Stimulated activated CD4-positive, alpha-beta T cell treated with anti-CD3 and anti-CD28 coated beads, Interleukin-2, amount 100 ng/mL, for 24 hours (primary cell): ENCODE data around the gene CEP72.
"Not testable (repeated sequence)": the region's sequence is repeated elsewhere in the genome, so short reads cannot be mapped to it uniquely, and the experiment has no call there.

Source experiments
- DNase-seq, 2 donors: peaks; one replicate each; pipeline ENCODE4 v3.0.0-alpha.2; 2020

The CEP72 gene, protein sequence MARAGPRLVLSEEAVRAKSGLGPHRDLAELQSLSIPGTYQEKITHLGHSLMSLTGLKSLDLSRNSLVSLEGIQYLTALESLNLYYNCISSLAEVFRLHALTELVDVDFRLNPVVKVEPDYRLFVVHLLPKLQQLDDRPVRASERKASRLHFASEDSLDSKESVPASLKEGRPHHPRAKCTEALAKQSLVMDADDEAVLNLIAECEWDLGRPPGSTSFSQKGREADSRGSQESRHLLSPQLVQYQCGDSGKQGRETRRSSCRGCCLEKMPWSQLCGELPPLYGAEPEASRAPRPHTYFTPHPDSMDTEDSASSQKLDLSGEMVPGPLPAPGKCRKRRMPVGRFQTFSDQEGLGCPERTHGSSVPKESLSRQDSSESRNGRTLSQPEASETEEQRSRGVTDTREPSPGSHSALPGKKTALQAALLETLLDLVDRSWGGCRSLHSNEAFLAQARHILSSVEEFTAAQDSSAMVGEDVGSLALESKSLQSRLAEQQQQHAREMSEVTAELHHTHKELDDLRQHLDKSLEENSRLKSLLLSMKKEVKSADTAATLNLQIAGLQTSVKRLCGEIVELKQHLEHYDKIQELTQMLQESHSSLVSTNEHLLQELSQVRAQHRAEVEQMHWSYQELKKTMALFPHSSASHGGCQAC

GRCh38 chr5:611731-612486, at the start of gene CEP72:
Gene CEP72 (plus strand): TSS chr5:612340. CDS start chr5:612362, 22 bp downstream.
- DNase-seq: peak; percentile 94 to 95

DNA sequence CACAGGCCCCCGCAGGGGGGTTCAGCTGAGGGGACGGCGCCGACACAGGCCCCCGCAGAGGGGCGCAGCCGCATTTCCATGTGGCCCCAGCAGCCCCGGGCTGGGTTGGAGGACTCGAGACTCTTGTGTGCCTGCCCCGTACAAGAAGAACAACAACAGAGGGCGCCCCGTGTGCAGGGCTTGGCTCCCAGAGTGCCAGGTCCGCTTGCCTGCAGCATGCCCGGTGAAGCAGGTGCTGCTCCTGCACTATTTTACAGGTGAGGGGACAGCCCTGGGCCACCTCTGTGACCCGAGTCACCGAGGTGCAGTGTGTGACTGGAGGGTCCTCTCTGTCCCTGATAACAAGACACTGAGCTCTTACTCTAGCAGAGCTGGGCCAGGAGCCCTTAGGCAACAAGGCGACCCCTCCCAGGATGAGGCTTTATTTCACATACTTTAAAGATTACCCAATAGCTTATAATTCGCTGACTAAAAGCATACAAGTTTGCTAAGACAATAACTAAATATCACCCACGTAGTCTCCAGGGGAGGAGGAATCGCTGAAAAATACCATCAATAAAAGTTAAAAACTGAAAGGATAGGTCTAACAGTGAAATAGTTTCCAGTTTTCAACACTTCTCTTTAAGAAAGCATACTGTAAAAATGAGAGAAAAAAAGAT, 46.2 kb upstream of the CEP72 start:
- no peak for DNase-seq

DNA sequence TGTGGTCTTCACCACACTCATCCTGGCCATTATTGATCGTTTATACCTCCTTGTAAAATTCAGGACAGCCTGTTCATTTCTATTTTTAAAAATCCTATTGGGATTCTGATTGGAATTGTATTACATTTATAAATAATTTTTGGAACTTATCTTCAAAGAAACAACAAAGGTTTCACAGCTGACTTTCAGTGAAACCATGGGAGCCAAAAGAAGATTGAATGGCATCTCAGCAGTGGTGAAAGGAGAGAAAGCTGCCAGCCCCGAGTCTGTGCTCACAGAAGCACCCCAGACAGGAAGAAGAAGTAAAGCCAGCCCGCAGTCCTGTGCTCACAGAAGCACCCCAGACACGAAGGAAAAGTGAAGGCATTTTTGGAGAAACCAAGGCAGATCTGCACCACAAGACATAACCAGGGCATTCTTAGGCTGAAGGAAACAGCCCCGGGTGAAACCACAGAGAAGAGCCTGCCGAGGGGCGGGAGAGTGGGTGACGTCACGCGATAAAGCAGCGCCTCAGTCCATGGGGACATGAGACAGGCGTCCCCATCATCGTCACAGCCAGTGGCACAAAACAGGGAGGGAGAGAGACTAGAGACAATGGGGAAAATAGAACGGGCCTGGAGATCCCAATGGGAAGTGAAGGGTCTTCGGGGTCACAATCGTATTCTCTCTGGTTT, 45.4 kb upstream of the CEP72 start:
- no peak for DNase-seq

DNA sequence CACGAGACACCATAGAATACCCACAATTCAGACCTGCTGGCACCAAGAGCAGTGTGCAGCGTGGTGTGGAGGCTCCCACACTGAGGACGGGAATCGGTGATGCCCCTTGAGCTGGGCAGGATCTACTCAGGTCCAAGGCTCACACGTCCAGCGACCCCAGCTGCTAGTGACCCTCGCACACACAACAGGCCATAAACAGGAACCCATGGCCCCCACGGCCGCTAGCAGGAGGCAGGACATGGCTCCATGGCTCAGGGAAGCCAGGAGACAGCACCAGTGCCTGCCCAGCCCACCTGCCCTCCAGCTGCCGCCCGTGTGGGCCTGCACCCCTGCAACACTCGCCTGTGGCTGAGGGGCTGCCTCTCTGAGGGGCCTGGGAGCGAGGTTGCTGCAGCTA, 44.5 kb upstream of the CEP72 start:
- DNase-seq: no peak

- DNase-seq: no peak
These were observed 43.9 kb upstream of the CEP72 start for GRCh38 chr5:568061-568781.

DNA sequence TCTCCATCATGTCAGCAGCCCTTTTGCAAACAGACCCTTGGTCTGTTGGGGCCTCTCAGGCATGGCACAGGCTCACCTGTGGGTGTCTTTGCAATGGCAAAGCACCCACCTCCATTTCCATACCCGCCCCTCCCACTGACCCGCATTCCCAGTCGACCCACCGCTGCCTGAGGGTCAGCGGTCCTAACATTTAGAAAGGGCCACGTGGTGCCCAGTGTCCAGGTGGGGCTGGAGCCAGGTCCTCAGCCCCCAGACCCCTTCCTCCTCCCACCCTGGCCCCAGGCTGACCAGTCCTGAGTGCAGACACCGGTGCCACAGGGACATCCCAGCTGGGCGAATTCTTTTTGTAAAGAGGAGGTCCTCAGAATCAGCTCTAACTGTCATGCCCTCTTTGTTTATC, 43.3 kb upstream of the CEP72 start:
- no peak for DNase-seq

- DNase-seq: no peak
These were observed 42.7 kb upstream of the CEP72 start for GRCh38 chr5:569358-569867.

- no peak for DNase-seq
These were observed 42.2 kb upstream of the CEP72 start for GRCh38 chr5:569868-570361.

DNA sequence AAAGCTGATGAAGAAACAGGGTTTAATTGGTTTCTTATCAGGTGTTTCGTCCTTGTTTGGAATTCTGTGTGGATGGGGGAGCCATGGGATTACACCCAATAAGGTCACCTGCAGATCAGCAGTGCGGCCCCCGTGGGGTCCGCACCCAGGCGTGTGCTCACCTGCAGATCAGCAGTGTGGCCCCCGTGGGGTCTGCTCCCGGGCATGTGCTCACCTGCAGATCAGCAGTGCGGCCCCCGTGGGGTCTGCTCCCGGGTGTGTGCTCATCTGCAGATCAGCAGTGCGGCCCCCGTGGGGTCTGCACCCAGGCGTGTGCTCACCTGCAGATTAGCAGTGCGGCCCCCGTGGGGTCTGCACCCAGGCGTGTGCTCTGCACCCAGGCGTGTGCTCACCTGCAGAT, 41.7 kb upstream of the CEP72 start:
- no peak for DNase-seq

GRCh38 chr5:570886-571285, 41.3 kb upstream of the CEP72 start:
- DNase-seq: no peak

GRCh38 chr5:571791-572190, 40.3 kb upstream of the CEP72 start:
- DNase-seq: no peak

- DNase-seq: peak in 1 of 2 donors; percentile 6
These were observed 39.6 kb upstream of the CEP72 start for GRCh38 chr5:572398-573019.

DNA sequence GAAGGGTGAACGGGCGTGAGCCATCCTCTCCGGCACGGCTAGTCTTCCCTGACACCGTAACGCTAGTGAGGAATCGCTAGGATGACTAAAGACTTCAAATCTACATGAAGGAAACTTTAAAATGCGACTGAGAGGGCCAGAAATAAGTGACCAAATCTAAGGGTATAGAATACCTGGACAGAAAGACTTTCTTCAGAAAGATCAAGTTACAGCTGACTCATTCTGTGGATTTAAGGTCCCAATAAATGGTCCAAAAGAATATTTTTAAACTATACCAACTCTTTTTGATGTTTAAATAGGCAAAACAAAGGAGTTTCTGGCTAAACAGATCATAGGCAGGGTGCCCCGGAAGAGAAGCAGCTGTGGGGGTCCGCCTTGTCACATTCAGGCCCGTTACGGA, 38.9 kb upstream of the CEP72 start:
- no peak for DNase-seq

GRCh38 chr5:573976-574375, 38.2 kb upstream of the CEP72 start:
- DNase-seq: peak in 1 of 2 donors; percentile 11

- DNase-seq: peak in 1 of 2 donors; percentile 8
These were observed 37.2 kb upstream of the CEP72 start for GRCh38 chr5:574906-575305.

DNA sequence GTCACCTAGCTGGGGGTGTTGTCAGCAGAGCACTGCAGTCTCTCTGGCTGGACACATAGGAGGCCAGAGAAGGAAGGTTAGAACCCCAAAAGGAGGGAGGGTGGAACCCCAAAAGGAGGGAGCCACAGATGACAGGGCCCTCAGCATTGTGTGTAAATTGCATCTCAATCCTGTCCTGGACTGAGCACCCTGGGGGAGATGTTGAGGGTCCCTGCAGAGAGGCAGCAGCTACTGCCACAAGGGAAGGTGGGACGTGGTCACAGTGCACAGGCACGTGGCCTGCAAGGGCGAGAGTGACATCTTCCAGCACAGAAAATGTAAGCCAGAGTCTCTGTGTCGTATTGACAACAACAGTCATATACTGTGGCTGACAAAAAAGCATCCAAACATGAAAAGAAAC, 36.5 kb upstream of the CEP72 start:
- no peak for DNase-seq

- not testable (repeated sequence) for DNase-seq
These were observed 34.9 kb upstream of the CEP72 start for GRCh38 chr5:577214-577613.

GRCh38 chr5:577800-578199, 34.3 kb upstream of the CEP72 start:
- no peak for DNase-seq

DNA sequence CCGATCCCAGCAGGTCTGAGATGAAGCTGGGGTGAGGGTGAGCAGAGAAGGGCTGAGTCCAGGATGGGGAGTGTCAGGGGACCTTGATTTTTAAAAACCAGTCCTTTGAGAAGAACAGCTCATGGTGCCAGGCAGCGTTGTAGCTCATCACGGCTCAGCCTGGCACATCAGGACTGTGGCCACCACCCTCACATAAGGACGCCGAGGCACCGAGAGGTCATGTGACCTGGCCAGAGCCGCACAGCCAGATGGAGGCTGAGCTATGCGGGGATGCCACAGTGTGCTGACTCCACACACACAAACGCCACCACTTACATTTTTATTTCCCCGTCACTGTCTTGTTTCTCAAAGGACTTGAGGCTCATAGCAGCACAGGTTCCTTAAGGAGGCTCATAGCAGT, 32.9 kb upstream of the CEP72 start:
- DNase-seq: no peak

GRCh38 chr5:579746-580366, 32.3 kb upstream of the CEP72 start:
- no peak for DNase-seq

GRCh38 chr5:580436-580835, 31.7 kb upstream of the CEP72 start:
- no peak for DNase-seq
